HG03097 (cell line): ENCODE results near the gene CAMKK2.
"Not testable (repeated sequence)": the region's sequence is repeated elsewhere in the genome, so short reads cannot be mapped to it uniquely, and the experiment has no call there.

Experiments used
- ATAC-seq: cut with Tn5 transposase; IDR thresholded peaks from one replicate; pipeline ENCODE4 v1.9.1; 2021; ENCODE audit not compliant: unreplicated experiment, low FRiP score

The CAMKK2 gene

GRCh38 chr12:121299662-121300061, 3.2 kb upstream of the CAMKK2 start:
- ATAC-seq, result no peak

- ATAC-seq, result not testable (repeated sequence)
Measured at GRCh38 chr12:121298411-121298810, 1.9 kb upstream of the CAMKK2 start.

GRCh38 chr12:121297435-121297991, 1.0 kb upstream of the CAMKK2 start:
- ATAC-seq, result no peak

DNA sequence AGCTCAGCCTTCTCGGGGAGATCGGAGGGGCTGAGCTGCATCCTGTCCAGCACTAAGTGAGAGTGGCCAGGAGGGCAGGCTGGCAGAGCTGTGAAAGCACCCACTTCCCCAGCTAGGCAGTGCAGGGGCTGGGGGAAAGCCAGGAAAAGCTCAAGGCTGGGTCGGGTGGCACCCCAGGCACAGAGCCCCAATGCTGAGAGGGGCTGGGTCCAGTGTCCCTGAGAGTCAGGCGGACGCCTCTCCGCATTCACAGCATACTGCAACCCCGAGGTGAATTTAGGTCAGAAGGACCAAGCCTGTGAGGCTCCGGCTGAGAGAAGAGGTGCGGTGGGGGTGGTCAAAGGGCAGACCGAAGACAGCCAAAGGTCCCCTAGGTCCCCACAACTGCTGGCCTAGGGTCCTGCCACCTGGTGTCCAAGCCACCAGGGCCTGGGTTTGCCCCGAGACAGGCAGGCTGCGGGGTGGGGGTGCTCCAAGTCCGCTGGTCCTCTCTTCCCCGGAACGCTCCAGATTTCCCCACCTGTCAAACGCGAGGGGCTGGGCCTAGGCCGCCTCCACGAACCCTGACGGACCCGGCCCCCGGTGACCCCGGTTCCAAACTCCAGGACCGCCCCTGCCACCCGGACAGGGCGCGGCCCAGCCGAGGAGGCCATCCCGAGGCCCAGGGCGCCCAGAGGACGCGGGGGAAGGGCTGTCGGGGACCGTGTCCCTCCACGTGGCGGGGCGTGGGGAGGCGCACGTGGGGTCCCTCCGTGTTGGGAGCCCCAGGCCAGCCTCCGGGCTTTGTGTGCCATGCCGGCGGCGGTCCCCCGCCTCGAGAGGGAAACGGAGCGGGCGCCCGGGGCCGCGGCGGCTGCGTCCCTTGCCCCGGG, 527 bp downstream of the CAMKK2 start:
- ATAC-seq, result peak; percentile 24

DNA sequence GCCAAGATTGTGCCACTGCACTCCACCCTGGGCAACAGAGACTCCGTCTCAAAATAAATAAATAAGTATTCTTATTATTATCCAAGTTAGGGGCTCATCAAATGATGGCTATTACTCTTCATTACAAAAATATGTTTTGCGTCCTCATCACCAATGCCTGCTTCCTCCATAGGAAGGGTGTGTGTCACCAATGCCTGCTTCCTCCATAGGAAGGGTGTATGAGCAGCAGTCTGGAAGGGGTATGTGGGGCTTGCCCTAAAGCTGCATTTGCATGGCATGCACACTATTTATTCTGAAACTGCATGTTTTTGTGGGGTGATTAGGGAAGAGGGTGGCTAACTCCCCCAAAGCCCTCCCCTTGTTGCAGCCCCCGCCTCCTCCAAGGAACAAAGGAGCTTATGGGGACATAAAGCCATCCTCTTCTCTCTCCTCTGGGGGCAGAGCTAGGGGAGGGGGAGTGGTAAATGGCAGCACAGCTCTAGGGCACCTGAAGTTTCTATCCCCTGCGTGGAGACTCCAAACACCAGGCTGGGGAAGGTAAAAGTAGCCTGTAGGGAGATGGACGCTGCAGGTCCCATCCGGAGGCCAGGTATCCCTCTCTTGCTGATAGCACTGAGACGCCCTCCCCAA, 1.3 kb downstream of the CAMKK2 start:
- no peak for ATAC-seq

DNA sequence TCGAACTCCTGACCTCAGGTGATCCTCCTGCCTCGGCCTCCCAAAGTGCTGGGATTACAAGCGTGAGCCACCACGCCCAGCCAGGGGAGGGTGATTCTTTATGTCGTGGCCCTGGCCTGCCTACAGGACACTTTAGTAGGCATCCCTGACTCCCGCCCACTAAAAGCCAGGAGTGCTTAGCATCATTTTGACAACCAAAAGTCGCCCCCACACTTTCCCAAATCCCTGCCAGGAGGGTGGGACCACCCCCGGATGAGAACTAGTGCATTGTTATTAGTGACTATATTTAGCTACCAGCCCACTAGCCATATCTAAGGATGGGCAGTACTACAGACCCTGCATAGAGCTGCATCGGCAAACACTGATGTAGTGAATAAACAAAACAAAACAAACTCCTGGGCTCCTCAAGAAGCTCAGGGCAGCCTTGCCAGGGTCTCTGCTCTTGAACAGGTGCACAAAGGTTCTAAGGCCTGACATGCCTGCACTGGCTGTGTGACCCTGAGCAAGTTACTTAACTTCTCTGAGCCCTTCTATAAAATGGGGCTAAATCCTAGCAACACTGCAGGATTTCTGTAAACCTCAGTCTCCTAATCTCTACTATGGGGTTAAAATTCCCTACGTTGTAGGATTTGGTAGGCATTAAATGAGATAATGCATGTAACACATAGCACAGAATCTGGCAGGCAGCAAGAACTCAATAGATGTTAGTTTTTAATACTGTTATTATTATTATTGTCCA, 2.2 kb downstream of the CAMKK2 start:
- ATAC-seq, result no peak

GRCh38 chr12:121293603-121294002, 2.9 kb downstream of the CAMKK2 start:
- ATAC-seq, result no peak

DNA sequence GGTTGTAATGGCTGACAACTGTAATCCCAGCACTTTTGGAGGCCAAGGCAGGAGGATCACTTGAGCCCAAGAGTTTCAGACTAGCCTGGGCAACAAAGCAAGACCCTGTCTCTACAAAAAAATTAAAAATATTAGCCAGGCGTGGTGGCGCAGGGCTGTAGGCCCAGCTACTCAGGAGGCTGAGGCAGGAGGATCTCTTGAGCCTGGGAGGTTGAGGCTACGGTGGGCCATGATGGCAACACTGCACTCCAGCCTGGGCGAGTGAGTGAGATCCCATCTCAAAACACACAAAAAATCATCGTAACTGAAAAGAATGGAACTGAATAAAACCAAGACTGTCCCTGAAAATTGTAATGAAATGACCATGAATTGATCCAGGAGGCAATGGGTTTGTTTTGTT, 6.1 kb downstream of the CAMKK2 start:
- no peak for ATAC-seq

GRCh38 chr12:121289962-121290361, 6.5 kb downstream of the CAMKK2 start:
- no peak for ATAC-seq

GRCh38 chr12:121288986-121289385, 7.5 kb downstream of the CAMKK2 start:
- no peak for ATAC-seq

DNA sequence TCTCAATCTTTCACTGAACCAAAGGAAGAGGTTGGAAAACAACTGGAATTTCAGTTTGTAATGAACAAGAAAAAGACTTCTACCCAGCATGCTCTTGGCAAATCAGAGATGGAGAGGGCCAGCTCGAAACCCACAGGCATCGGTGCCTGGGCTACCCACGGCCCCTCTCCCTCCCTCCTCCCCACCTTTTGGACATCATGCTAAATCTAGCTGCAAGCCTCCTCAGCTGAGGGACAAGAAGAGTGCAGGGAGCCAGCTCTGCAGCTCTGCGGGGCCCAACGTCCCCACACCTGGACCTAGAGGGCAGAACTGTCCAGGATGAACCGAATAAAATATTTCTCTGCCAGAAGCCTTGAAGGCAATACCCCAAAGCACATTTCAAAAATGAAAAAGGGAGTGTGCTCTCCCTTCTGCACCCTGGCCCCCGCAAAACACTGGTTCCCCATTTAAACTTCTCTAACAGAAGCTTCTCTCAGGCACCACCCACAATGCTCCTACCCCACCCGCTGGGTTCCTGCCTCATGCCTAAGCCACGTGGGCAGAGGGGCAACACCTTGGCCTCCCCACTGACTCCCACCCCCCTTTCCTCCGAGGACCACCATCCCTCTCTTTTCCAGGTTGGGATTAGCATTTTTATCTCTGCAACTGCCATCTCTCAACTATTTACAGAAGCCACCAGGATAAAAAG, 8.2 kb downstream of the CAMKK2 start:
- no peak for ATAC-seq

GRCh38 chr12:121287267-121287954, 9.1 kb downstream of the CAMKK2 start:
- ATAC-seq, result no peak

DNA sequence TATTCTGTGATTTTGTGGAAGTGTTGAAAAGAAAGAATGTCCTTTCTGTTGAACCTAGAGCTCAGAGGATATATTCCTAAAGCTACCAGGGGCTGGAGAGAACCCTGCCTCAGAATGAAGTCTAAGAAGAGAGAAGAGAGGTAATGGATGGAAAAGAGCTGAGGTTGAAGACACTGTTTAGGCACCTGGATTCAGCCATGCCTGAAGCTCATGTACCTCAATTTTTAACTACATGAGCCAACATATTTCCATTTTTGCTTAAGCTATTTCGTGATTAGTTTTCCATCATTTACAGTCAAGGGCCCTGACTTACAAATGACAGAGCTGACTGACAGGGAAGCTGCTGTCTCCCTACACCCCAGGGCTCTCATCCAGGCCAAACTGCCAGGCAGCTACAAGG, 10.7 kb downstream of the CAMKK2 start:
- ATAC-seq, result no peak

- ATAC-seq, result no peak
Measured at GRCh38 chr12:121284551-121285390, 11.7 kb downstream of the CAMKK2 start.

GRCh38 chr12:121283841-121284240, 12.7 kb downstream of the CAMKK2 start:
- ATAC-seq, result no peak

DNA sequence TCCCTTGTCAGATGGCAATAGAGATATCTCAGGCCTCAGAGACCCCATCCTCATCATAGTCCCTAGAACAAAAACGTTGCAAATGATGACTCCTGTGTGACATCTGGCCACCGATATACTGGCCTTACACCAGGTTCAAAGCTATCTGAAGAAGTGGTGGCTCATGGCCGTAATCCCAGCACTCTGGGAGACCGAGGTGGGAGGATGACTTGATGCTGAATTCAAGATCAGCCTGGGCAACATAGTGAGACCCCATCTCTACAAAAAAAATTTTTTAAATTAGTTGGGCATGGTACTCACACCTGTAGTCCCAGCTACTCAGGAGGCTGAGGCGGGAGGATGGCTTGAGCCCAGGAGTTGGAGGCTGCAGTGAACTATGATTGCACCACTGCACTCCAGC, 13.1 kb downstream of the CAMKK2 start:
- no peak for ATAC-seq

- not testable (repeated sequence) for ATAC-seq
Measured at GRCh38 chr12:121282910-121283309, 13.6 kb downstream of the CAMKK2 start.

- no peak for ATAC-seq
Measured at GRCh38 chr12:121282072-121282742, 14.3 kb downstream of the CAMKK2 start.
